ENCODE results near the gene BEND4.

The BEND4 gene

GRCh38 chr4:42104521-42104920, 47.9 kb downstream of the BEND4 start:
- DNase-seq (ENCODE audit: low spot score) = no peak

- no peak for DNase-seq (ENCODE audit: low spot score)
These were observed 50.9 kb downstream of the BEND4 start for GRCh38 chr4:42101446-42101975.

GRCh38 chr4:42088386-42088785, 64.1 kb downstream of the BEND4 start:
- no peak for DNase-seq (ENCODE audit: low spot score)

GRCh38 chr4:42083816-42084215, 68.6 kb downstream of the BEND4 start:
- DNase-seq (ENCODE audit: low spot score) = no peak

GRCh38 chr4:42080306-42080705, 72.1 kb downstream of the BEND4 start:
- no peak for DNase-seq (ENCODE audit: low spot score)

GRCh38 chr4:42078184-42078801, 74.2 kb downstream of the BEND4 start:
- no peak for DNase-seq (ENCODE audit: low spot score)

GRCh38 chr4:42074294-42074693, 78.2 kb downstream of the BEND4 start:
- DNase-seq (ENCODE audit: low spot score) = no peak

GRCh38 chr4:42070463-42070862, 82.0 kb downstream of the BEND4 start:
- DNase-seq (ENCODE audit: low spot score) = no peak

GRCh38 chr4:42067264-42067663, 85.2 kb downstream of the BEND4 start:
- DNase-seq (ENCODE audit: low spot score) = no peak

- no peak for DNase-seq (ENCODE audit: low spot score)
These were observed 86.1 kb downstream of the BEND4 start for GRCh38 chr4:42066402-42066801.

All from CD4-positive, alpha-beta T cell treated with Interleukin-15 for 4 hours (primary cell).